Measurements from ENCODE around the gene KCNJ3. TPM values are rescaled to one million over a fixed set of nuclear protein-coding genes. Genes with fewer than 3 reads are reported as not detected.
"Not testable (repeated sequence)": the region's sequence is repeated elsewhere in the genome, so short reads cannot be mapped to it uniquely, and the experiment has no call there.

The KCNJ3 gene
- total and polyA plus RNA-seq, 9 of the 15 experiments (the other 6 are each of a cell fraction or from before 2014, with no cell fraction given) = not detected

GRCh38 chr2:154850532-154850931 is 152.0 kb downstream of the KCNJ3 start (continued):
- TF ChIP-seq NEUROD1 (IDR thresholded peaks at IDR 0.05; ENCODE audit: borderline replicate concordance, low read depth, low read length, partially characterized antibody) (no peak), ZBTB17 (CRISPR knock-in tag; IDR thresholded peaks at IDR 0.05) (no peak)

- H4K20me1 ChIP-seq (replicated peaks; ENCODE audit: control insufficient read depth, insufficient read depth, low read length) = no peaks in the 10 kb centered on the region
- H2AFZ ChIP-seq (ENCODE audit: low read depth, low read length) = no peak overlapping the region
- in situ Hi-C loops (cut with MboI) (no loop called here), intact Hi-C loops (cut with micrococcal nuclease) (no loop called here)
- H3K36me3 ChIP-seq (ENCODE audit: control insufficient read depth, insufficient read depth, low read length) = no peaks in the 10 kb centered on the region
- ATAC-seq (no peak), FAIRE-seq (no peak), DNase-seq (ENCODE audit: extremely low read depth in 1 of 4, low spot score in 3 of 4) (no peak)
- no peaks in the 10 kb centered on the region for H3K79me2 ChIP-seq (ENCODE audit: control insufficient read depth, insufficient read depth, low read length)
- ChIA-PET CTCF (ENCODE audit: low intra/inter-chr PET ratio) (no interaction called here), POLR2A (no interaction called here)
- no peak overlapping the region for H3K4me2 ChIP-seq (ENCODE audit: insufficient read depth, low read length)
- 2% methylated on average over 6 of the region's 6 CpGs for WGBS (ENCODE audit: insufficient coverage, low coverage, missing lambda C conversion rate)
- no peaks in the 10 kb centered on the region for H3K9me3 ChIP-seq (replicated peaks; ENCODE audit: control insufficient read depth, insufficient read depth, low read depth, low read length)
- H3K9me1 ChIP-seq (ENCODE audit: control insufficient read depth, insufficient read depth, low read length) = no peaks in the 10 kb centered on the region
- TF ChIP-seq AFF4 (CRISPR knock-in tag; IDR thresholded peaks at IDR 0.05) (no peak), ZNF23 (CRISPR knock-in tag; IDR thresholded peaks at IDR 0.05) (no peak), ZNF280A (IDR thresholded peaks at IDR 0.05; ENCODE audit: low read depth, partially characterized antibody) (no peak), SREBF1 (IDR thresholded peaks at IDR 0.05; ENCODE audit: borderline replicate concordance, low read depth, low read length) (no peak), DNMT1 (IDR thresholded peaks at IDR 0.05) (no peak), COPS2 (conservative IDR thresholded peaks at IDR 0.05) (no peak)
- BruUV-seq (replicated peaks) = no TSS peak
- no peaks in the 10 kb centered on the region for H3K27me3 ChIP-seq (ENCODE audit: control insufficient read depth in 2 of 2, insufficient read depth in 2 of 2, low read length in 2 of 2)
- no peak overlapping the region for H3K4me3 ChIP-seq
- H3K9ac ChIP-seq (ENCODE audit: insufficient read depth in 1 of 2, low read depth in 2 of 2, low read length in 2 of 2) = no peak overlapping the region
- H3K27ac ChIP-seq (ENCODE audit: extremely low read depth, low read depth, low read length) = no peak overlapping the region
- H3K4me1 ChIP-seq (replicated peaks in 1 of 2; ENCODE audit: control insufficient read depth in 2 of 2, insufficient read depth in 2 of 2, low read length in 2 of 2) = no peaks in the 10 kb centered on the region
Measured at GRCh38 chr2:154855138-154855537, 156.6 kb downstream of the KCNJ3 start.

GRCh38 chr2:154867151-154867550 is 168.7 kb downstream of the KCNJ3 start:
- H3K36me3 ChIP-seq (ENCODE audit: control insufficient read depth, insufficient read depth, low read length); H3K4me1 ChIP-seq (replicated peaks in 1 of 2; ENCODE audit: control insufficient read depth in 2 of 2, insufficient read depth in 2 of 2, low read length in 2 of 2); H3K79me2 ChIP-seq (ENCODE audit: control insufficient read depth, insufficient read depth, low read length); ATAC-seq; H3K9me1 ChIP-seq (ENCODE audit: control insufficient read depth, insufficient read depth, low read length); H3K9me3 ChIP-seq (replicated peaks; ENCODE audit: control insufficient read depth, insufficient read depth, low read depth, low read length); in situ Hi-C loops (cut with MboI); H3K4me3 ChIP-seq; BruUV-seq (replicated peaks); DNase-seq (ENCODE audit: extremely low read depth in 1 of 4, low spot score in 3 of 4); H2AFZ ChIP-seq (ENCODE audit: low read depth, low read length); H3K9ac ChIP-seq (ENCODE audit: insufficient read depth in 1 of 2, low read depth in 2 of 2, low read length in 2 of 2); H3K4me2 ChIP-seq (ENCODE audit: insufficient read depth, low read length); FAIRE-seq; H4K20me1 ChIP-seq (replicated peaks; ENCODE audit: control insufficient read depth, insufficient read depth, low read length); H3K27ac ChIP-seq (ENCODE audit: extremely low read depth, low read depth, low read length); intact Hi-C loops (cut with micrococcal nuclease); H3K27me3 ChIP-seq (ENCODE audit: control insufficient read depth in 2 of 2, insufficient read depth in 2 of 2, low read length in 2 of 2); POLR2A ChIA-PET: not testable (repeated sequence)
- WGBS (ENCODE audit: insufficient coverage, low coverage, missing lambda C conversion rate) = 0% methylated on average over 4 of the region's 4 CpGs
- CTCF ChIA-PET (ENCODE audit: low intra/inter-chr PET ratio) = interaction anchor here (0.6 kb wide), 1 partner anchor 1175 kb away, joined by 3 read pairs; no protein-coding TSS in a partner anchor
